Kidney epithelial cell (primary cell): ENCODE measurements around the gene IL1RAPL1. TPM values are rescaled to one million over a fixed set of nuclear protein-coding genes. Genes with fewer than 3 reads are reported as not detected.

Source experiments
- DNase-seq: peaks from one replicate; pipeline ENCODE4 v3.0.0-alpha.2; 2010; ENCODE audit warnings: low read depth
- H3K27me3 ChIP-seq: 2 replicates; pipeline ENCODE4 v1.6.0; 2011; ENCODE audit warnings: low read length; ENCODE audit not compliant: control insufficient read depth, insufficient read depth
- H3K36me3 ChIP-seq: 2 replicates; pipeline ENCODE4 v1.5.1; 2011; ENCODE audit warnings: low read length; ENCODE audit not compliant: control insufficient read depth, insufficient read depth
- H3K4me3 ChIP-seq: 2 replicates; pipeline ENCODE4 v1.5.1; 2011; ENCODE audit warnings: low read depth, mild to moderate bottlenecking, control low read depth, low read length
- total RNA-seq: library from RNA; depleted of rRNA; stranded (reverse); fragments of >200 nt; gene quantifications from 2 replicates; pipeline ENCODE4 v1.2.3, GENCODE V29; 2015
- TF ChIP-seq, protein P1 (sequence below): IDR thresholded peaks from 2 replicates; pipeline ENCODE4 v1.5.1; 2011; ENCODE audit warnings: mild to moderate bottlenecking, moderate library complexity, low read length, control low read depth, inconsistent platforms; ENCODE audit not compliant: insufficient read depth, poor library complexity, severe bottlenecking

Gene IL1RAPL1
- total RNA-seq, 1 donor from 2014 or later: not detected

DNA sequence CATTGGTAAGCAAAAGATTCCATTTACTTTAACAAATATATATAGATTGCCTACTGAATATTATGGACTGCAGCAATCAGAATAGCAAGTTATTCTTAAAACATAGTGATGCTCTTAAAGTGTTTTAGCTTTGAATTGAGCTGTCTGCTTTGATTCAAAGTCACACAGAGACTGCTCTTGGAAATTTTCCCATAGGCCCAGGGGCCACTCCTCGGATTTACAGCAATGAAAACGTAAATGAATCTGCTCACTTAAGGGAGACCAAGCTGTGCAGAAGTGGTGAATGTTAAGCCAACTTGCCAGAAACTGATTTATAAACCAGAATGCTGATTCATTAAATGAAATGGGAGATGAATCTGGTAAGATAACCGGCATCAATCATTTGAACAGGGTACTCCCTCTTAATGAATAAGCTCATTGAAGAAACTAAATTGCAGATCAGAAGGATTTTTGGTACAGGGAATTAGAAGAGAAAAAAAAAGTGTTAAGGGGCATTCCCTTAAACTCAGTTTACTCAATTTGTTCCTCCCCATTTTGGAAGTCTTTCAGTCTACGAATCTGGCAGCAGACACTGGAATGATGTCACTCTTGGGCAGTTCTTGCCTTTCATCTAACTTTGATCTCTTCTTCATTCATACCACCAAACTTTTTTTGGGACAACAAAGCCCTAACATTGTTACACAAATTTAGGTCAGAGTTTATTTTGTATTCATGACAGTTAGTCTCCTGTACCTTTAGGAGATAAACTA is 1264.8 kb downstream of the IL1RAPL1 start:
- TF ChIP-seq, protein P1, sequence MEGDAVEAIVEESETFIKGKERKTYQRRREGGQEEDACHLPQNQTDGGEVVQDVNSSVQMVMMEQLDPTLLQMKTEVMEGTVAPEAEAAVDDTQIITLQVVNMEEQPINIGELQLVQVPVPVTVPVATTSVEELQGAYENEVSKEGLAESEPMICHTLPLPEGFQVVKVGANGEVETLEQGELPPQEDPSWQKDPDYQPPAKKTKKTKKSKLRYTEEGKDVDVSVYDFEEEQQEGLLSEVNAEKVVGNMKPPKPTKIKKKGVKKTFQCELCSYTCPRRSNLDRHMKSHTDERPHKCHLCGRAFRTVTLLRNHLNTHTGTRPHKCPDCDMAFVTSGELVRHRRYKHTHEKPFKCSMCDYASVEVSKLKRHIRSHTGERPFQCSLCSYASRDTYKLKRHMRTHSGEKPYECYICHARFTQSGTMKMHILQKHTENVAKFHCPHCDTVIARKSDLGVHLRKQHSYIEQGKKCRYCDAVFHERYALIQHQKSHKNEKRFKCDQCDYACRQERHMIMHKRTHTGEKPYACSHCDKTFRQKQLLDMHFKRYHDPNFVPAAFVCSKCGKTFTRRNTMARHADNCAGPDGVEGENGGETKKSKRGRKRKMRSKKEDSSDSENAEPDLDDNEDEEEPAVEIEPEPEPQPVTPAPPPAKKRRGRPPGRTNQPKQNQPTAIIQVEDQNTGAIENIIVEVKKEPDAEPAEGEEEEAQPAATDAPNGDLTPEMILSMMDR: no peak
- H3K4me3 ChIP-seq: no peak overlapping the region
- no peak for DNase-seq
- H3K27me3 ChIP-seq: no peaks in the 10 kb centered on the region
- H3K36me3 ChIP-seq: no peaks in the 10 kb centered on the region

DNA sequence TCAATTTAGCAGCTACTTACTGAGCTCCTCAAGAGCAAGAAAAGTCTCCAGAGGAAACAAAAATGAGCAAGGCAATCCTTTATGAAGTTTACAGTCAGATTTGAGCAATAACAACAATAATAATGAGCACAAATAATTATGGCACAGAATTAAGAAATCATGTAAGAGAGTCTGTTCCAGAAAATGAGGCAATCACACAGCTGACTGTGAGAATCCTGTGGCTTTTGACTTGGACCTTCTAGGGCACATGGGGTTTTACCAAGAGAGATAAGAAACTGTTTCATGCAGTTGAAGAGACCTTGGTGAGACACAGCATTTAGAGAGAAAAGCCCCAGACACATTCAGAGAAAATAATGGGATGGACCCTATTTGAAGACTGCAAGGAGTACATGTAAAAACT is 1265.5 kb downstream of the IL1RAPL1 start:
- TF ChIP-seq, protein P1: no peak
- H3K4me3 ChIP-seq: no peak overlapping the region
- no peaks in the 10 kb centered on the region for H3K27me3 ChIP-seq
- no peaks in the 10 kb centered on the region for H3K36me3 ChIP-seq
- no peak for DNase-seq

DNA sequence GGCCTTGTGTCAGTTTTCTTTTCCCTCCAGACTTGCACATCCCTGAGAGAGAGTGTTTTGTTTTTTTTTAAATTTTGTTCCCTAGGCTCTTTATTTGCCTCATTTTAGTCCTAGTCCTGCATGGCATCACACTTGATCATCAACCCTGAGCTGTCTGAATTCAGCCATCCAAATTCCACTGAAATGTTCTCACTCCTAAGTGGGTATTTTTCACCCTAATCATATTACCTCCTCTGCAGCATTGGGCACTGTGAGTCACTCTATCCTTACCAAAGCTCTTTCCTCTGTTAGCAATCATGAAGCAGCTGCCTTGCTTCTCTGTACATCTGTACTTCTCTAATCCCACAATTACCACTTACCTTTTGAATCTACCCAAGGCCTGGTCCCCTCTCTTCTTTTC is 1271.5 kb downstream of the IL1RAPL1 start:
- DNase-seq: no peak

DNA sequence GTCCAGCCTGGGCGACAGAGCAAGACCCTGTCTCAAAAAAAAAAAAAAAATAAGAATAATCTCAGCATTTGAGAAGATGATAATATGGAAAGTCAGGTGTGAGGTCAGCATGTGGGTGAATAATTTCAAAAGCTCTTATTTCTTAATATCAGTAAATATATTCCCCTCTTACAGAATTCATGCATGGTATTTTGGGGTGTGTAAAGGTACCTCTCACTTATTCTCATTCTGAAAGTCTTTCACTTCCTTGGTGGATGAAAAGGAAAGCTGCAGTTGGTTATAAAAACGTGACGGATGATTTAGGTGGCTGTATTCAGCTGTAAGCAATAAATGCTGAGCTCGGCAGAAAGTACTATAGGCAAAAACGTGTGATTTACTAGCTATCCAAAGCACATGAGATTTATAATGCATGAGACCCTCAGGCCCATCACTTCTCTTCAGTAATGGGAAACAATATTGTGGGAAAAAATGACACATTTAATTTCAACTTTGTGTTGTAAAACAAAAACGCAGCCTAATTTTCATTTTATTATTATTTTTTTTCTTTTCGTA is 1275.0 kb downstream of the IL1RAPL1 start:
- Histone ChIP-seq H3K36me3 (no peaks in the 10 kb centered on the region), H3K4me3 (no peak overlapping the region), H3K27me3 (no peaks in the 10 kb centered on the region)
- TF ChIP-seq, protein P1: no peak
- DNase-seq: no peak

More for the DNA sequence above, 1271.5 kb downstream of the IL1RAPL1 start:
- Histone ChIP-seq H3K27me3 (no peaks in the 10 kb centered on the region), H3K4me3 (no peak overlapping the region), H3K36me3 (no peaks in the 10 kb centered on the region)
- TF ChIP-seq, protein P1: no peak

- no peak overlapping the region for H3K4me3 ChIP-seq
- H3K36me3 ChIP-seq: no peaks in the 10 kb centered on the region
- no peaks in the 10 kb centered on the region for H3K27me3 ChIP-seq
- TF ChIP-seq, protein P1: no peak
- no peak for DNase-seq
These were observed 1280.7 kb downstream of the IL1RAPL1 start for GRCh38 chrX:29867971-29868370.
